Activated CD4-positive, alpha-beta T cell treated with anti-CD3 and anti-CD28 coated beads for 1 hour (primary cell): ENCODE results near the gene CMAS.
"Not testable (repeated sequence)": the region's sequence is repeated elsewhere in the genome, so short reads cannot be mapped to it uniquely, and the experiment has no call there.

Source experiments
- DNase-seq: peaks from one replicate; pipeline ENCODE4 v3.0.0-alpha.2; 2020

The CMAS gene

DNA sequence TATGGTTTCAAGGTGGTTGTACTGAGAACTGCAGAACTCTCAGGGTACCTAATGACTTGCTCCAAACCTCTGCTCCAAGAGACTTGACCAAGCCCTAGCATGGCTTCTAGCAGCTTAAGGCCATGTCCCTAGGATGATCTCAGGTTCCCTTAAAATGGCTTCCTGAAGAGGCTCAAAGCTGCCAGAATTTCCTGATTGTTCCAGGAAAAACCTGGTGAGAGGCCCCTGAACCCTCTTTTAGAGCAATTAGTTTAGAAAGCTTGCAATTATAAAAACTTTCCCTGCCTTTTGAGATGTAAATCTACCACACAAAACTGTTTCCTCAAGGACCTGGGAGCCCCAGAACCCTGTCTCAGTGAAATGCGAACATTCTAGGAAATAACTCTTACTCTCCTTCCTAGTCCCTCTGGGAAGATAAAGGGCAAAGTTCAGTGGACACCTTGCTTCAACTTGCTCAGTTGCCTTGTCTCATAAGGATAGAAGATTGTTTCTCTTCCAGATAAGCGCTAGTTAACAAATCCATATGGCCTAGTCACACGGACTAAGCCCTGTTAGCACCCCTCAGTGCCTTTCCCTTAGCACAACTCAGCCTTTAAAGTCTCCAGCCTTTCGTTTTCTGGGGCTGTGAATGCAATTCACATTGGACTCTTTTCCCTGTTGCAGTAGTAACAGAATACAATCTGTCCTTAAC, 2.5 kb downstream of the CMAS start:
- no peak for DNase-seq

DNA sequence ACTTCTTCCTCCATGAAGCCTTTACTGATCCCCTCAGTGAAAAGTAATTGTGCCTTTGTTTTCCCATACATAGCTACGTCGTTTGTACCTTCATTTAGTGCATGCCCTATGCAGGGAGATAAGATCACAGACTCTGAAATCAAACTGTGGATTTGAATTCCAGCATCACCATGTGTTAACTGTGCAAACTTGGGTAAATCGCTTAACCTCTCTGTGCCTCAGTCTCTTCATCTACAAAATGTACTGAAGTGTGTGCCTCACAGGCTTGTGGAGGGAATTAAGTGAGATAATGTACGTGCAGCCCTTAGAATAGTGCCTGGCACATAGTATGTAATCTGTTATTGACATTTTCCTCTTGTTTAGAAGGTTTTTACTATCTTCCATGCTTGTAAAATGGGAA, 4.1 kb downstream of the CMAS start:
- DNase-seq, result no peak

DNA sequence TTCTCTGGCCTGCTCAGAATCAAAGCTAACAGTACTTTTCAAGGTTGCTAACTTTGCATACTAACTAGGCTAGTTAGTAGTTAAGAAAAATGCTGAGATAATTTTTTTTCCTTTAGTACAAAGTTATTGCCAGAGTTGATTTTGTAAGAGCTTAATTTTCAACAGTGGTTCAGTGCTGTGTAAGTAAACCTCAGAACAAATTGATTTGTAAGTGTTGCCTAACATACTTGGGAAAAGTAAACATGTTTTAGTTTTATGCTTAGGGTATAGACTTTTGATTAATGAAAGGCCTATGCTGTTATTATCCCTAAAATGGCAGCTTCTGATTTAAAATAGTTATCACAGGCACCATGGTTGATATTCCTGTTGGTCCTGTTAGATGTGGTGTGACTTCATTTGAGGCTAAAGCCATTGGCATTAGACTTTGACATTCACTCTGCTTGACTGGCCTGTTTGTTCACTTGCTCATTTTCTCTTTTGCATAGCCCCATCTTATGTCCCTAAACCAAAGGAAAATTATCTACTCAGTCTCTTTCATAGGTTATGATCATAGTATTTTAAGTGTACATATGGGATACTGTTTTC, 5.2 kb downstream of the CMAS start:
- DNase-seq, result no peak

DNA sequence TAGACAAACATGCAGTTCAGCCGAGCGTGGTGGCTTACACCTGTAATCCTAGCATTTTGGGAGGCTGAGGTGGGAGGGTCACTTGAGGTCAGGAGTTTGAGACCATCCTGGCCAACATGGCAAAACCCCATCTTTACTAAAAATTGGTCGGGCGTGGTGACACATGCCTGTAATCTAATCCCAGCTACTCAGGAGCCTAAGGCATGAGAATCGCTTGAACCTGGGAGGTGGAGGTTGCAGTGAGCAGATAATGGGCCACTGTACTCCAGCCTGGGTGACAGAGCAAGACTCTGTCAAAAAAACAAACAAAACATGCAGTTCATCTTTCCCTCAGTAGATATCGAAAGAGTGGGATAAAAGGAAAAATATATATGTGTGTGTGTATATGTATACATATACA, 7.0 kb downstream of the CMAS start:
- DNase-seq, result not testable (repeated sequence)

DNA sequence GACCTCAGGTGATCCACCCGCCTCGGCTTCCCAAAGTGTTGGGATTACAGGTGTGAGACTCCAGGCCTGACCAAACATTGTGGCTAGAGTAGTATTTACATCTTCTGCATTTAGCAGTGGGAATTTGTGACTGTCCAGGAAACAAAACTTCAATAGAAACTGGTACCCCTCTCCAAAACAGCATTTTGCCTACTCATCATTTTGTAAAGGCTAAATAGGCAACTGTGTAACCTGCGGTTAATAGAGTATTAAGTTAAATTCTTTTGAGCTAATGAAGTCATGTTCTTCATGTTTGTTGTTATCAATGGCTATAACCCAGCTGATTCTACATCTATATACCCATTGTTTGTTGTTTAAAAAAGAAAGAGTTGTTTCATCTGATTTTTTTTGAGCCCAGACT, 8.1 kb downstream of the CMAS start:
- DNase-seq, result no peak

DNA sequence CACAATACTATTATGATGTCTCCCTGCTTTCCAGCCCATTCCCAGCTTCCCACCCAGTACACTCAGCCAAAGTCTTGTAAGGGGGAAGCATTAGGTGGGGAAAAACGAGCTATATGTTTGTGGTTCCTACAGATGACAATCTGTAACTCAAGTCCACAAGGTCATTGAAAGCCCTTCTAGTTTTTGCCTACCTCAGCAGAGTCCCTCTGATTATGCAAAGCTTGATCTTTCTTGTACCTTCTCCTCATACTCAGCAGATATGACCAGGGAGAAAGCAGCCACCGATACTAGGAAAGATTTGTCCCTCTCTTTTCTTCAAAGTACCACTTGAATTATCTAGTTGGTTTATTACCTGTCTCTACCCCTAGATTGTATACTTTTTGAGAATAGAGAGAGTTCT, 10.6 kb downstream of the CMAS start:
- DNase-seq, result no peak

DNA sequence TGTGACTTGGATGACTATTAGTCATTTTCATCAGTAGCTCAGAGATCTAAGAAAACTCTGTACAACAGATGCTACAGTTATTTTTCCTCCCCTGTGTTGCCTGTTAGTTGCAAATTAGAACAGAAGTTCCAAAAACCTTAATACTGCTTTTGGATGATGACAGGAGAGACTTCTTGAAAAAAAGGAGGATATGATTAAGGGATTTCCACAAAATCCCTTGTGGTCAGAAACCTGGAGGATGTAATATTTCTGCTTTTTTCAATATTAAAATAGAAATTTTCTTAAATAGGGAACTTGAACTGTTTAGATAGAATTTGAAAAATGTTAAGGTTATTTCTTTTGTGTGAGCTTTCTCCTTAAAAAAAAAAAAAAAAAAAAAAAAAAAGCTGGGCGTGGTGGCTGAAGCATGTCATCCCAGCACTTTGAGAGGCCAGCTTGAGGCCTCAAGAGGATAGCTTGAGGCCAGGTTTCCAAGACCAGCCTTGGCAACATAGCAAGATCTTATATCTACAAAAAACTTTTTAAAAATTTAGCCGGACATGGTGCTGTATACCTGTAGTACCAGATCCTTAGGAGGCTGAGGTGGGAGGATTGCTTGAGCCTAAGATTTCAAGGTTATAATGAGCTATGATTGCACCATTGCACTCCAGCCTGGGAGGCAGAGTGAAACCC, 14.1 kb downstream of the CMAS start:
- DNase-seq, result no peak

DNA sequence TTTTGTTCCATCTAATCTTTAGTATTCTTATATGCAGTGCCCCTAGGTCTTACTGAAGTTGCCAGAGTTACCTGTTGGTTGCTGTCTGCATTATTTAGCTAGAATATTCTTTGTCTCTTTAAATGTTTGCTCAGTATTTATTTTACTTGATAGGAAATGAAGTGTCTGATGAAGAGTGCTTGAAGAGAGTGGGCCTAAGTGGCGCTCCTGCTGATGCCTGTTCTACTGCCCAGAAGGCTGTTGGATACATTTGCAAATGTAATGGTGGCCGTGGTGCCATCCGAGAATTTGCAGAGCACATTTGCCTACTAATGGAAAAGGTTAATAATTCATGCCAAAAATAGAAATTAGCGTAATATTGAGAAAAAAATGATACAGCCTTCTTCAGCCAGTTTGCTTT, 18.9 kb downstream of the CMAS start:
- DNase-seq, result no peak

DNA sequence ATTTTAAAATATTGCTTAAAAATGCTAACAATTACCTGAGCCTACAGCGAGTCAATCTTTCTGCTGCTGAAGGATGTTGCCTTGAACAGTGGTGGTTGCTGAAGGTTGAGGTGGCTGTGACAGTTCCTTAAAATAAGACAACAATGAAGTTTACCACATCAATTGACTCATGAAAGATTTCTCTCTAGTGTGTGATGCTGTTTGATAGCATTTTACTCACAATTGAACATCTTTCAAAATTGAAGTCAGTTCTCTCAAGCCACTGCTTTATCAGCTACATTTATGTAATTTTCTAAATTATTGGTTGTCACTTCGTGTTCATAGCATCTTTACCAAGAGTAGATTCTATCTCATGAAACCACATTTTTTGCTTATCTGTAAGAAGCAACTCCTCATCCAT, 20.3 kb downstream of the CMAS start:
- DNase-seq, result no peak

DNA sequence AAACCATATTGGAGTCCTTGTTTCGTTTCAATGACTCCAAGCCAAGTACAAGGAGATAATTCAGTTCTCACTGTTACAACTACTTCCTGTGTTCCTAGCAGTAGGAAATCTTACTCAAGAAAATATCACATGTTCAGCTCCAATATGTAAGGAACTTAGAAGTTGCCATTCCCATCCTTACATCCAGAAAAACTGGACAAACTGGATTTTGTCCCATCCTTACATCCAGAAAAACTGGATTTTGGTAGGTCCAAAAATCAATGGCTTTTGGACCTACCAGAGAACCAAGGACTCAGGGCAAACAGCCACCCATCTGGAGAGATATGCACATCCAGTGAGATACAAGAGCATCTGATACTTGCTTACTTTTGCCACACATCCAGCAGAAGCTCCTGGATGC, 23.8 kb downstream of the CMAS start:
- DNase-seq, result no peak

DNA sequence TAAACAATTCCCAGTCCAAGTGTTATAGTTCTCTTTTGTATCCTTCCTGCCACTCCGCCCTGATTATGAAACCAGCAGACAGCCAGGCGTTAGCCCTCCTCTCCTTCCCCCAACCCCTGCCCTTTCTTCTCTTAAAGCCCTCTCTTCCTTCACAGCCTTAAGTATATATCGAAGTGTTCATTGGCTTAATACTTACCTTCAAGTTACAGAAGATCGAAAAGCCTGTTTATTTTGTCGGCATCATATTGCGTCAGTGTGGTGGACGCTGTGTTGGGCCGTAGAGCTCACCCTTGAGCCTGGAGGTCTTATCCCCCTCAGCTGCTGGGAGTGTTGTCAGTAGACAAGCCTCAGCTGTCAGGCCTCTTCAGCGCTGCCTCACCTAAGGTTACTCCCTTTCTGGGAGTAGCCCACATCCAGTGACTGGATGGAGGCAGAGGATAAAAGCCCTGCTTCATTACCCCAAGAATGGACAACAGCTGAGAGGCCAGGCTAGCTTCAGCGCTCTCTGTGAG, 36.2 kb downstream of the CMAS start:
- no peak for DNase-seq

DNA sequence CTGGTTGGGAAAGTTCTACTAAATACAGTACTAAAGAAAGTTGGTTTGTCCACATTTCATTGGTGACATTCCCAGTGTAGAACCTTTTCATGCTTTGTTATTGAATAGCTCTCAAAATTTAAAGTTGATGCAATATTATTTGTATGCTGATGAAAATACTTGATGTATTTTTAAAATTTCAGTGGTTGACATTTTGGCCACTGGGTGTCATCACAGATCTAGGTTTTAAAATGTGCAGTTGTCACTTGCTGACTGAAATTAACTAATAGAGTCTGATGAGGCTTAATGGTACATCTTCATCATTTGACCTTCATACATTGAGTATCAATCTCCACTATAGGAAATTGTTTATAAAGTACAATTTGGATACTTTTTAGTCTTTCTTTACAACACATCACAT, 37.1 kb downstream of the CMAS start:
- no peak for DNase-seq

DNA sequence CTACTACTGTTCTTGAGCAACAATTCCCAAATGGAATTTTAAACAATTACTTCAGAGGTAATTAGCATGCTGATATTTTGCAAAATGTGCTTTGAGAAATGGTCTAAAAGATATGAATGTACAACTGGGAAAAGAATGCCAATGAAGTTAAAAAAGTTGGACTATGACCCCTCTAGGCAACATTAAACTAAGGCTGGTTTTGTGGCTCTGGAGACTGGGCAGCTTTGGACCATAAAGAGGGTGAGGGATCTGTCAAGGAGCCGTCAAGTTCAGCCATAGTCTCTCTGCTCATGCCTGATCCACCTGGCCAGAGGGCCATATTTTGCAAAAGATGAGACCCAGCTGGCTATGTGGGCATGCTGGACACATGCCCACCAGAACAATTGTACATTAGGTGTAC, 38.8 kb downstream of the CMAS start:
- DNase-seq, result no peak

DNA sequence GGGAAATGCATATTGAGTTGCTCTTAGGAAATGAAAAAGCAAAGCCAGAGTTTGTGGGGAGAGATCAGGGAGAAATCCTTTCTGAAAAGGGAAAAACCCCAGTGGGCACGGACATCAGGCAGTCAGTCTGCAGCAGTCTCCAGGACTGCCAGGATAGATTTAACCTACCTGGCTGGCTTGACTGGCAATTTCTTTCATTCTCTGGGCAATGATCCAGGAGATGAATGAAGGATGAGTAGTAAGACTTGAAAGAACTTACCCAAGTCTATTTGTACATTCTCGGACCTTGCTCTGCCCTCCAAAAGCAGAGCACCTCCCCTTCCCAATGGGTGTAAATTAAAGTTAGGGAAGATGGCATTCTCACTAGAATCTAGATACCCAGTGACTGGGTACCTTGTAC, 42.9 kb downstream of the CMAS start:
- no peak for DNase-seq

DNA sequence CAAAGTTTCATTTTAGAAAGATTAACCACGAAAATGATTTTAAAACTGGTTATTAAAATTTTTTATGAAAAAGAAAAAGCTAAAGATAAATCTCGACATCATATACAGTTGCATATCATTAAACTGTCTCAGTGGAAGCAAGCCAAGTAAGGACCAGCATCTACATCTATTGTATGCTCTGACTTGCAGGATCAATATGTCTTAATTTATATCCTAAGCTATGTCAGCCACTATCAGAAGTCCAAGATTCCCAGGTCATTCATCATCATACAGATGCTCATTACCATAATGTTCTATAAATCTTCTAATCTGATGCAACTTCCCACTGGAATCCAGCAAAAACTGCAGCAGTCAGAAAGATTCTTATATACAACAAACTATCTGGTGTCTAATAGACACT, 43.5 kb downstream of the CMAS start:
- DNase-seq, result no peak

DNA sequence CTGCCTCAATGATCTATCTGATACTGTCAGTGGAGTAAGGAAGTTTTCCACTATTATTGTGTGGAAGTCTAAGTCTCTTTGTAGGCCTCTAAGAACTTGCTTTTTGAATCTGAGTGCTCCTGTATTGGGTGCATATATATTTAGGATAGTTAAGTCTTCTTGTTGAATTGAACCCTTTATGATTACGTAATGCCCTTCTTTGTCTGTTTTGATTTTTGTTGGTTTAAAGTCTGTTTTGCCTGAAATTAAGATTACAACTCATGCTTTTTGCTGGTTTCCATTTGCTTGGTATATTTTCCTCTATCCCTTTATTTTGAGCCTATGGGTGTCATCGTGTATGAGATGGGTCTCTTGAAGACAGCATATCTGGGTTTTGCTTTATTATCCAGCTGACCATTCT, 53.0 kb downstream of the CMAS start:
- DNase-seq, result not testable (repeated sequence)

DNA sequence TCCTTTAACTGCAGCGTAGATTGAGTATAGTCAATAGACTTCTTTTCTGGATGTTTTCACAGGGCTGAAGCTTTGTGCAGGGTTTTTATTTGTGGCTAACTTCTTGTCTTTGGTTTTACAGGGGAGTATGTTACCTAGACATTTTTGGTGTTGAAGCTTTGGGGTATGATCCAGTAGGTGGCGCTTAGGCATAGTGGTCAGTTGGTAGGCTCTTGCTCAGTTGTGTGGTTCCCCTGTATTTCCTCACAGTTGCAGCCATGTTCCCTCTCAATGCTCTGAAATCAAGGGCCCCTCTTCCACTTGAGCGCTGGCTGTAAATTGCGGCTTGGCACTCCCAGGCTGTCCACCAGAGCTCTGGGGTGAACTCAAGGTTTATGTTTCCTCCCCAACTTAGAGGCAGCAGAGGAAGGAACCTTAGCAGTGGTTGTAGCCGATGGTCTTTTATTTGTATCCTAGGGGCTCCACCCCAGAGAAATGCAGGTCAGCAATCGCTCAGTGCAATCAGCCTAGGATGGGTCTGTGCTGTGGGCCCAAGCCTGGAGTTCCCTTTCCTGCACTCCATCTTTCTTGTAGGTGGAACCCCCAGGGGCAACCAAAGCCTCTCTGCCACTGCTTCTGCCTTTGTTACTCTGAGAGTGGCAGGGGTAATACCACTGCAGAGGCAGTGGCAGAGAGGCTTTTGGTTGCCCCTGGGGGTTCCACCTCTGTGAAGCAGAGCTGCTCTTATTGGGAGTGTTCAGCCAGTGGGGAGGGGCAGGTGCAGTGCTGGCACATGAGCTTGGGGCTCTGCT, 55.1 kb downstream of the CMAS start:
- no peak for DNase-seq

DNA sequence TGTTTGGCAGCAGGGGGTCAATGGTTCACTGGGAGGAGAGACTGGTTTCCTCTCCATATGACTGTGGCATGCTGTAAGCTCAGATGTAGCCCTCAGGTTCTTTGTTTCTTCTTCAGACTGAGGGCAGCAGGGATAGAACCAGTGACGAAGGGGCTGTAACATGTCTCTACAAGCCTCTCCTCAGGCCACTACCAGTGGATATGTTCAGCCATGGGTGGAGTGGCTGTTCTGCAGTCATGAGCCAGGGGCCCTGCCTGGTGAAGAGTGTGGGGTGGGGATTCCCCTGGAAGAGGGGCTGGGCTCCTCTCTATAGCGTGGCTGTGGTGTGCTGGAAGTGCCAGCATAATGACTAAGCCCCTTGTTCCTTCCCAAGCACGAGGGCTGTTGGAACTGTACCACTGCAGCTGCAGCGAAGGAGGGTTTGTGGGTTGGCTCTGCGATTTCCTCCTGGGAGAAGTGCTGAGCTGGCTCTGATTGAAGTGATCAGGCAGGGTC, 55.8 kb downstream of the CMAS start:
- DNase-seq, result no peak

DNA sequence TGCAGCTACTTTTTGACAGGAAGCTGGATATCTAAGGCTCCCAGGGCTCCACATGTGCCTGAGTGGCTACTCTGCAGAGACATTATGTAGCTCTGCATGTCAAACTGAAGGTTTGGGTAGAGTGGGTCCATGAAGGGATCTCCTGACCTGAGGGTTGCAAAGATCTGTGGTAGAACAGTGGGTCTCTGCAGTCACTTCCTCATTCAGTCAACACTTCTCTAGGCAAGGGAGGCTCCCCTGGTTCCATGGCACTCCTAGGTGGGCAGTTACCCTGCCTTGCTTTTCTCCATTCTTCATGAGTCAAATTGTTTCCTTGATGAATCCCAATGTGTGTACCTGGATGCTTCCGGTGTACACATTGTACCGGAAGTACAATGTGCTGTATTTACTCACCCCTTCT, 57.4 kb downstream of the CMAS start:
- no peak for DNase-seq

DNA sequence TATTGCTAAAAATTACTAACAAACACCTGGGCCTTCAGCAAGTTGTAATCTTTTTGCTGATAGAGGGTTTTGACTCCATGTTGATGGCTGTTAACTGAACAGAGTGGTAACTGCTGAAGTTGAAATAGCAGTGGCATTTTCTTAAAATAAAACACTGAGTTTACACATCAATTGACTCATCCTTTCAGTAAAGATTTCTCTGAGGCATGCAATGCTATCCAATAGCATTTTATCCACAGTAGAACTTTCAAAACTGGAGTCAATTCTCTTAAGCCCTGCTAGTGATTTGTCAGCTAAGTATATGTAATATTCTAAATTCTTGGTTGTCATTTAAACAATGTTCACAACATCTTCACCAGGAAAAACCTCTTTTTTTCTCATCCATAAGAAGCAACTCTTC, 59.5 kb downstream of the CMAS start:
- DNase-seq, result no peak

DNA sequence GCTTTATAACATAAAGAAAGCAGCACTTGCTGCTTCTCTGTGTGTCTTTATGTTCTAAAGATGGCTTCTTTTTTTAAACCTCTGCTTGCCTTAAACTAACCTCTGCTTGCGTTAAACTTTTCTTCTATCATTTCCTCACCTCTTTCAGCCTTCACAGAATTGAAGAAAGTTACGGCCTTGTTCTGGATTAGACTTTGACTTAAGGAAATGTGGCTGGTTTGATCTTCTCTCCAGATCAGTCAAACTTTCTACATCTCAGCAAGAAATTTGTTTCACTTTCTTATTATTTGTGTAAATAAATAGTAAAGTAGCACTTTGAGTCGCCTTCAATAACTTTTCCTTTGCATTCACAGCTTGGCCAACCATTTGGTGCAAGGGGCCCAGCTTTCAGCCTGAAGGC, 64.2 kb downstream of the CMAS start:
- no peak for DNase-seq
